H1 (cell line): ENCODE data around the gene CFAP74. TPM values are rescaled to one million over a fixed set of nuclear protein-coding genes. Genes with fewer than 3 reads are reported as not detected.

ENCODE experiments used
- CTCF ChIA-PET: fragments of 300-600 bp; sonication (Branson Sonifier 250); formaldehyde crosslinking; loops from one replicate; lab custom pipeline; 2021; ENCODE audit not compliant: partially characterized antibody; lab: Charles Lee
- POLR2A ChIA-PET: fragments of 300-600 bp; sonication (Branson Sonifier 250); formaldehyde crosslinking; loops from one replicate; lab custom pipeline; 2021; ENCODE audit warnings: inconsistent platforms; ENCODE audit not compliant: partially characterized antibody; lab: Charles Lee
- DNase-seq, 2 experiments: peaks; one replicate each; pipeline versions ENCODE4 v3.0.0 to v3.0.0-alpha.2; 2010 to 2022; ENCODE audit warnings: low spot score in 2 of 2, low read depth in 1 of 2, mixed read lengths in 1 of 2
- FAIRE-seq: peaks from 2 replicates; lab custom pipeline; 2011; peaks lifted over from hg19 to GRCh38; lab: Jason Lieb, UNC
- H2AFZ ChIP-seq: 2 replicates; pipeline ENCODE4 v1.8.1; 2012; ENCODE audit warnings: low read length, inconsistent platforms
- H2AK5ac ChIP-seq: 2 replicates; pipeline ENCODE4 v1.6.1; 2013; ENCODE audit warnings: low read depth, low read length
- H2BK120ac ChIP-seq: replicated peaks from 2 replicates; pipeline ENCODE3; 2013; ENCODE audit warnings: low read depth, low read length, inconsistent platforms
- H2BK12ac ChIP-seq: 2 replicates; pipeline ENCODE4 v1.6.1; 2013; ENCODE audit warnings: low read depth, low read length
- H2BK15ac ChIP-seq: 2 replicates; pipeline ENCODE4 v1.6.1; 2013; ENCODE audit warnings: low read length
- H2BK20ac ChIP-seq: 2 replicates; pipeline ENCODE4 v1.6.1; 2013; ENCODE audit warnings: low read length
- H2BK5ac ChIP-seq: 2 replicates; pipeline ENCODE4 v1.6.1; 2013; ENCODE audit warnings: low read depth, low read length
- H3K14ac ChIP-seq: 2 replicates; pipeline ENCODE4 v1.6.1; 2013; ENCODE audit warnings: inconsistent platforms; ENCODE audit not compliant: insufficient read length
- H3K18ac ChIP-seq: 2 replicates; pipeline ENCODE4 v1.6.1; 2013; ENCODE audit warnings: low read length; ENCODE audit errors: extremely low read depth
- H3K23ac ChIP-seq: 2 replicates; pipeline ENCODE4 v1.6.1; 2013; ENCODE audit warnings: inconsistent platforms; ENCODE audit not compliant: insufficient read length
- H3K23me2 ChIP-seq: 2 replicates; pipeline ENCODE4 v1.6.1; 2013; ENCODE audit warnings: low read depth, low read length
- H3K27ac ChIP-seq: 2 replicates; pipeline ENCODE4 v1.6.1; 2011; ENCODE audit warnings: low read depth, low read length, inconsistent platforms
- H3K27me3 ChIP-seq, 4 experiments: replicated peaks in 1 of 4; 1 replicate in 1 of 4; 2 replicates in 3 of 4; pipeline versions ENCODE4 v1.6.1 to v1.8.1; 2011 to 2013; ENCODE audit warnings: low read length in 3 of 4, mild to moderate bottlenecking in 3 of 4, inconsistent platforms in 2 of 4, mixed read lengths in 2 of 4, moderate library complexity in 1 of 4; ENCODE audit not compliant: control insufficient read depth in 3 of 4, insufficient read depth in 3 of 4; ENCODE audit errors: extremely low read depth in 1 of 4
- H3K36me3 ChIP-seq, 4 experiments: 2 replicates each; pipeline versions ENCODE4 v1.6.1 to v1.8.1; 2011 to 2013; ENCODE audit warnings: mild to moderate bottlenecking in 4 of 4, low read length in 3 of 4, moderate library complexity in 2 of 4, control low read depth in 1 of 4, inconsistent platforms in 1 of 4; ENCODE audit not compliant: insufficient read depth in 4 of 4, control insufficient read depth in 2 of 4
- H3K4ac ChIP-seq: replicated peaks from 2 replicates; pipeline ENCODE3; 2013; ENCODE audit warnings: low read length, low read depth, mixed read lengths, inconsistent platforms; ENCODE audit not compliant: insufficient read length
- H3K4me1 ChIP-seq, 4 experiments: replicated peaks in 1 of 4; 1 replicate in 1 of 4; 2 replicates in 3 of 4; pipeline versions ENCODE4 v1.6.1 to v1.8.1; 2011 to 2013; ENCODE audit warnings: low read length in 3 of 4, inconsistent platforms in 2 of 4, mixed read lengths in 1 of 4; ENCODE audit not compliant: insufficient read depth in 4 of 4, control insufficient read depth in 3 of 4
- H3K4me2 ChIP-seq, 2 experiments: 2 replicates each; pipeline versions ENCODE4 v1.6.1 to v1.8.1; 2011 to 2013; ENCODE audit warnings: low read depth in 2 of 2, low read length in 2 of 2, control low read depth in 1 of 2, inconsistent platforms in 1 of 2, mild to moderate bottlenecking in 1 of 2; ENCODE audit not compliant: insufficient read depth in 1 of 2
- H3K4me3 ChIP-seq, 4 experiments: fragments of 200-600, 300-600 bp in 1 of 4; sonication (generic), shearing (Covaris generic), sonication (Bioruptor Twin) in 1 of 4; 2 replicates each; pipeline versions ENCODE4 v1.5.1 to v1.8.1; 2011 to 2016; ENCODE audit warnings: low read length in 4 of 4, low read depth in 3 of 4, control low read depth in 2 of 4, inconsistent platforms in 2 of 4, mild to moderate bottlenecking in 2 of 4, mixed read lengths in 1 of 4, moderate library complexity in 1 of 4; ENCODE audit not compliant: insufficient read depth in 2 of 4; ENCODE audit errors: extremely low read depth in 1 of 4
- H3K56ac ChIP-seq: replicated peaks from 2 replicates; pipeline ENCODE3; 2013; ENCODE audit warnings: low read depth, mild to moderate bottlenecking, mixed read lengths, low read length, inconsistent platforms; ENCODE audit not compliant: insufficient read length
- H3K79me1 ChIP-seq: 2 replicates; pipeline ENCODE4 v1.6.1; 2013; ENCODE audit warnings: low read depth, low read length, control low read depth
- H3K79me2 ChIP-seq, 2 experiments: 2 replicates each; pipeline versions ENCODE4 v1.6.1 to v1.8.1; 2012 to 2013; ENCODE audit warnings: low read length in 2 of 2, mild to moderate bottlenecking in 2 of 2, inconsistent platforms in 1 of 2; ENCODE audit not compliant: insufficient read depth in 2 of 2, control insufficient read depth in 1 of 2
- H3K9ac ChIP-seq, 4 experiments: replicated peaks in 1 of 4; 1 replicate in 1 of 4; 2 replicates in 3 of 4; pipeline versions ENCODE4 v1.6.1 to v1.8.1; 2011 to 2013; ENCODE audit warnings: low read depth in 3 of 4, low read length in 3 of 4, control low read depth in 2 of 4, mild to moderate bottlenecking in 2 of 4, moderate library complexity in 2 of 4, inconsistent platforms in 1 of 4; ENCODE audit errors: extremely low read depth in 1 of 4
- H3K9me3 ChIP-seq, 2 experiments: 2 replicates each; pipeline versions ENCODE4 v1.6.1 to v1.8.1; 2012 to 2013; ENCODE audit warnings: mild to moderate bottlenecking in 2 of 2, moderate library complexity in 2 of 2, control low read depth in 1 of 2, inconsistent platforms in 1 of 2, low read depth in 1 of 2, low read length in 1 of 2, mixed read lengths in 1 of 2; ENCODE audit not compliant: insufficient read depth in 2 of 2
- H4K20me1 ChIP-seq, 2 experiments: replicated peaks in 1 of 2; 2 replicates each; pipeline versions ENCODE3 to v1.8.1; 2011 to 2013; ENCODE audit warnings: inconsistent platforms in 2 of 2, low read length in 2 of 2, mild to moderate bottlenecking in 1 of 2; ENCODE audit not compliant: insufficient read depth in 2 of 2, control insufficient read depth in 1 of 2
- H4K5ac ChIP-seq: 2 replicates; pipeline ENCODE4 v1.6.1; 2013; ENCODE audit warnings: low read length, low read depth, mixed read lengths, inconsistent platforms; ENCODE audit not compliant: insufficient read length
- H4K8ac ChIP-seq: 2 replicates; pipeline ENCODE4 v1.8.0; 2013; ENCODE audit warnings: mild to moderate bottlenecking, moderate library complexity, low read length, inconsistent platforms; ENCODE audit not compliant: insufficient read depth; ENCODE audit errors: extremely low read depth
- H4K91ac ChIP-seq: replicated peaks from 2 replicates; pipeline ENCODE3; 2013; ENCODE audit warnings: low read length, mixed read lengths, inconsistent platforms; ENCODE audit not compliant: insufficient read length
- CREB1 ChIP-seq: IDR thresholded peaks from 2 replicates; pipeline ENCODE4 v1.6.1; 2012; ENCODE audit warnings: inconsistent platforms
- CTCF ChIP-seq, 3 experiments: IDR thresholded peaks; 1 replicate in 2 of 3; 2 replicates in 1 of 3; pipeline versions ENCODE4 v1.5.1 to v1.6.1; 2011; ENCODE audit warnings: low read length in 3 of 3, mild to moderate bottlenecking in 3 of 3, inconsistent platforms in 2 of 3, low read depth in 1 of 3, moderate library complexity in 1 of 3; ENCODE audit not compliant: insufficient read depth in 1 of 3; ENCODE audit errors: control extremely low read depth in 1 of 3
- HDAC2 ChIP-seq, 2 experiments: fragments of 300-600 bp in 1 of 2; sonication (generic) in 1 of 2; IDR thresholded peaks; 2 replicates each; pipeline ENCODE4 v1.6.1; 2011 to 2012; ENCODE audit warnings: low read depth in 2 of 2, low read length in 2 of 2, mild to moderate bottlenecking in 2 of 2, moderate library complexity in 2 of 2, borderline replicate concordance in 1 of 2, inconsistent platforms in 1 of 2
- KDM5A ChIP-seq: fragments of 200-600 bp; IDR thresholded peaks from 2 replicates; pipeline ENCODE4 v1.7.1; 2012; ENCODE audit warnings: mild to moderate bottlenecking, low read length, inconsistent platforms, mixed read lengths
- SIN3A ChIP-seq, 2 experiments: IDR thresholded peaks in 1 of 2; conservative IDR thresholded peaks in 1 of 2; 2 replicates each; pipeline ENCODE4 v1.6.1; 2011 to 2012; ENCODE audit warnings: low read length in 2 of 2, improper control_type of control experiment in 1 of 2, low read depth in 1 of 2, mild to moderate bottlenecking in 1 of 2
- SP1 ChIP-seq: IDR thresholded peaks from 2 replicates; pipeline ENCODE4 v1.6.1; 2011; ENCODE audit warnings: low read depth, low read length
- TBP ChIP-seq: IDR thresholded peaks from 2 replicates; pipeline ENCODE4 v1.6.1; 2011; ENCODE audit warnings: low read depth, low read length, improper control_type of control experiment
- WGBS, 2 experiments: shearing (Covaris generic) in 1 of 2; methylation state at CpG; one replicate each; pipeline versions ENCODE4 v1.1.6 to v1.1.7; 2013 to 2015; ENCODE audit warnings: low lambda C conversion rate in 2 of 2, mixed read lengths in 2 of 2, inconsistent platforms in 1 of 2, low coverage in 1 of 2, missing lambda C conversion rate in 1 of 2; ENCODE audit not compliant: insufficient replicate concordance in 2 of 2, insufficient coverage in 1 of 2, insufficient read length in 1 of 2; ENCODE audit errors: extremely low coverage in 1 of 2, missing lambda C conversion rate in 1 of 2; 5-methylcytosine and 5-hydroxymethylcytosine counted together
- polyA plus RNA-seq, 7 experiments: library from polyadenylated mRNA; depleted of rRNA in 3 of 7; stranded (reverse) in 5 of 7; unstranded in 2 of 7; fragments of >200 nt in 5 of 7; fragments of 200-250 nt in 2 of 7; gene quantifications; 1 replicate in 5 of 7; 2 replicates in 1 of 7; 4 replicates in 1 of 7; pipeline versions ENCODE4 v1.2.1 to v1.2.3, GENCODE V29; 2011 to 2013; ENCODE audit warnings: missing spikeins in 2 of 7, mixed read lengths in 2 of 7
- total RNA-seq: library from RNA; stranded (reverse); fragmentation: NEBNext Ultra II Directional; extraction: Animal tissue kit (Norgen Biotek cat#: 25700); gene quantifications from 2 replicates; pipeline ENCODE4 v1.2.1, GENCODE V29; 2021

The CFAP74 gene
- total and polyA plus RNA-seq, 2 of the 8 experiments (the other 6 are each of a cell fraction or from before 2014, with no cell fraction given) = 0.09 to 0.20 TPM

GRCh38 chr1:1906185-1907097 lies 97.1 kb downstream of the CFAP74 start:
- Histone ChIP-seq H3K23ac (no peak overlapping the region), H2AK5ac (no peak overlapping the region), H3K18ac (peak overlapping the region; percentile 32; the same call in 1 of the 2 replicates), H3K79me2 (no peaks in the 10 kb centered on the region), H3K79me1 (no peaks in the 10 kb centered on the region), H2BK5ac (peak overlapping the region; percentile 60; the same call in 1 of the 2 replicates), H2BK15ac (0 out of 2 replicates have a peak overlapping the region, but pooled peaks have one; percentile 40), H3K27me3 (no peaks in the 10 kb centered on the region; a peak in 1 of 7 replicates), H3K4me1 (peaks cover 0 to 10% (median 5%) of the 10 kb centered on the region in 4 experiments; a peak in 5 of 7 replicates), H4K91ac (peak overlapping the region; percentile 89), H3K36me3 (no peaks in the 10 kb centered on the region), H2AFZ (no peak overlapping the region), H3K4me3 (no peak overlapping the region), H4K5ac (no peak overlapping the region), H3K14ac (no peak overlapping the region), H4K8ac (no peak overlapping the region), H3K56ac (no peak overlapping the region), H3K9ac (no peak overlapping the region), H4K20me1 (no peaks in the 10 kb centered on the region), H3K23me2 (peaks cover 5% of the 10 kb centered on the region; the same call in 1 of the 2 replicates), H3K27ac (no peak overlapping the region), H3K9me3 (no peaks in the 10 kb centered on the region), H2BK120ac (no peak overlapping the region), H2BK12ac (no peak overlapping the region), H2BK20ac (peak overlapping the region; percentile 77; the same call in 1 of the 2 replicates), H3K4ac (no peak overlapping the region), H3K4me2 (no peak overlapping the region)
- DNase-seq (peak in 1 of 2 experiments; percentile 89), FAIRE-seq (peak; percentile 83)
- ChIA-PET POLR2A (interaction anchor here (0.8 to 1.4 kb wide), 5 partner anchors 8 to 124 kb away, joined by 3 to 4 read pairs (median 3); partner anchors contain the start of gene CALML6), CTCF (interaction anchor here (0.6 to 9.7 kb wide), 40 partner anchors 9 to 154 kb away, joined by 3 to 74 read pairs (median 6); no protein-coding TSS in a partner anchor)
- WGBS, 2 experiments = 38% methylated on average over 15 of the region's 15 CpGs; no CpG with 5 or more reads in 1 of the 2 experiments
- TF ChIP-seq CTCF (IDR thresholded peaks at IDR 0.05; ENCODE audit: control extremely low read depth in 1 of 3, insufficient read depth in 1 of 3, low read depth in 1 of 3, low read length in 3 of 3) = peak in 2 of 3 experiments; percentile 93 to 99; a peak in 3 of 4 replicates
- TF ChIP-seq SIN3A (conservative IDR thresholded peaks at IDR 0.05 in 1 of 2, IDR thresholded peaks at IDR 0.05 in 1 of 2; ENCODE audit: low read depth in 1 of 2, low read length in 2 of 2) = peak in 1 of 2 experiments; percentile 81; a peak in 2 of 4 replicates
- TF ChIP-seq HDAC2 (IDR thresholded peaks at IDR 0.05; ENCODE audit: borderline replicate concordance in 1 of 2, low read depth in 2 of 2, low read length in 2 of 2) = peak in 1 of 2 experiments; percentile 83; a peak in 2 of 4 replicates
- no peak for TF ChIP-seq TBP
- TF ChIP-seq CREB1 = peak; percentile 60
- TF ChIP-seq SP1 = no peak
- no peak for TF ChIP-seq KDM5A
